K562 (cell line): Measurements from ENCODE around the gene ARHGEF17. TPM values are rescaled to one million over a fixed set of nuclear protein-coding genes. Genes with fewer than 3 reads are reported as not detected.

Experiments used
- ARID3B ChIP-seq: fragments of 250-450 bp; sonication (Bioruptor Pico); IDR thresholded peaks from 2 replicates; pipeline ENCODE4 v1.4.0; 2020; ENCODE audit warnings: borderline replicate concordance
- BACH1 ChIP-seq: fragments of 200-800 bp; sonication (Bioruptor generic); IDR thresholded peaks from 2 replicates; pipeline ENCODE4 v1.6.1; 2016; ENCODE audit warnings: missing genetic modification characterization, missing compliant biosample characterization
- BHLHE40 ChIP-seq: IDR thresholded peaks from 2 replicates; pipeline ENCODE4 v1.6.1; 2011; ENCODE audit warnings: low read length, improper control_type of control experiment
- CEBPB ChIP-seq: fragments of 450-650 bp; IDR thresholded peaks from 2 replicates; pipeline ENCODE4 v1.6.1; 2016; ENCODE audit warnings: missing genetic modification characterization, missing compliant biosample characterization
- CREM ChIP-seq: IDR thresholded peaks from 2 replicates; pipeline ENCODE4 v1.6.1; 2014; ENCODE audit warnings: antibody characterized with exemption, low read depth
- GABPB2 ChIP-seq: fragments of 250-450 bp; sonication (Bioruptor Pico); conservative IDR thresholded peaks from 2 replicates; pipeline ENCODE4 v1.5.1; 2021; ENCODE audit warnings: mild to moderate bottlenecking
- GATAD2A ChIP-seq: fragments of 450-650 bp; IDR thresholded peaks from 2 replicates; pipeline ENCODE4 v1.6.1; 2017
- HMG20A ChIP-seq: fragments of 450-650 bp; formaldehyde crosslinking; conservative IDR thresholded peaks from 2 replicates; pipeline ENCODE4 v1.4.0; 2020; ENCODE audit warnings: mild to moderate bottlenecking, mixed read lengths
- HSF4 ChIP-seq: fragments of 250-450 bp; sonication (Bioruptor Pico); IDR thresholded peaks from 2 replicates; pipeline ENCODE4 v2.1.2; 2022; ENCODE audit warnings: mild to moderate bottlenecking, moderate library complexity, borderline replicate concordance
- L3MBTL2 ChIP-seq: fragments of 450-650 bp; IDR thresholded peaks from 2 replicates; pipeline ENCODE4 v1.6.1; 2016; ENCODE audit warnings: mild to moderate bottlenecking, moderate library complexity
- NEUROD1 ChIP-seq: fragments of 150-350 bp; IDR thresholded peaks from 2 replicates; pipeline ENCODE4 v1.6.1; 2014; ENCODE audit warnings: borderline replicate concordance, low read length, low read depth; ENCODE audit not compliant: partially characterized antibody
- NR1H2 ChIP-seq: sonication (generic); formaldehyde crosslinking; IDR thresholded peaks from 2 replicates; pipeline ENCODE4 v1.4.0; 2020; ENCODE audit warnings: mild to moderate bottlenecking, missing genetic modification reagents
- NR2C2 ChIP-seq, 2 experiments: fragments of 200-800 bp in 1 of 2; sonication (Bioruptor generic) in 1 of 2; sonication (generic) in 1 of 2; formaldehyde crosslinking in 1 of 2; IDR thresholded peaks; 2 replicates each; pipeline versions ENCODE4 v1.6.1 to v1.8.0; 2016 to 2022; ENCODE audit warnings: mild to moderate bottlenecking in 1 of 2, missing compliant biosample characterization in 1 of 2, missing genetic modification characterization in 1 of 2, missing genetic modification reagents in 1 of 2
- TFAM ChIP-seq: fragments of 250-450 bp; sonication (Bioruptor Pico); conservative IDR thresholded peaks from 2 replicates; pipeline ENCODE4 v1.5.0; 2021; ENCODE audit warnings: mild to moderate bottlenecking, moderate library complexity
- TRIM24 ChIP-seq, 2 experiments: fragments of 450-650 bp; IDR thresholded peaks; 2 replicates each; pipeline ENCODE4 v1.6.1; 2016
- ZC3H11A ChIP-seq: IDR thresholded peaks from 2 replicates; pipeline ENCODE4 v1.6.1; 2012; ENCODE audit warnings: low read depth, low read length, improper control_type of control experiment
- ZNF76 ChIP-seq: fragments of 250-450 bp; sonication (Bioruptor Pico); IDR thresholded peaks from 2 replicates; pipeline ENCODE4 v1.4.0; 2020; ENCODE audit warnings: mild to moderate bottlenecking, moderate library complexity, borderline replicate concordance
- polyA plus RNA-seq, 8 experiments: library from polyadenylated mRNA; depleted of rRNA in 4 of 8; stranded (reverse) in 5 of 8; unstranded in 3 of 8; fragments of >200 nt; fragmentation: Nextera tagmentation in 2 of 8; fragmentation: Illumina TruSeq in 1 of 8; extraction: Ambion mirVana in 2 of 8; extraction: Trizol in 1 of 8; gene quantifications; 2 replicates each; pipeline versions ENCODE4 v1.2.1 to v1.2.3, GENCODE V29; 2011 to 2014; ENCODE audit warnings: inconsistent platforms in 1 of 8, missing spikeins in 1 of 8
- total RNA-seq, 7 experiments: library from RNA; depleted of rRNA in 6 of 7; stranded (reverse); fragments of >200 nt in 6 of 7; fragmentation: Illumina TruSeq in 2 of 7; extraction: Trizol in 2 of 7; gene quantifications; 2 replicates each; pipeline versions ENCODE4 v1.2.1 to v1.2.3, GENCODE V29; 2011 to 2021; ENCODE audit warnings: low replicate concordance in 1 of 7
- TF ChIP-seq, protein P1 (sequence below): fragments of 250-450 bp; sonication (Bioruptor Pico); IDR thresholded peaks from 2 replicates; pipeline ENCODE4 v1.4.0; 2020
- TF ChIP-seq, protein P2 (sequence below): fragments of 450-650 bp; IDR thresholded peaks from 2 replicates; pipeline ENCODE4 v1.6.1; 2017; ENCODE audit warnings: antibody characterized with exemption

The ARHGEF17 gene
- total and polyA plus RNA-seq, 9 of the 15 experiments (the other 6 are each of a cell fraction or from before 2014, with no cell fraction given): 0.04 to 0.68 (median 0.10) TPM; not detected in 2

- TF ChIP-seq, protein P1, sequence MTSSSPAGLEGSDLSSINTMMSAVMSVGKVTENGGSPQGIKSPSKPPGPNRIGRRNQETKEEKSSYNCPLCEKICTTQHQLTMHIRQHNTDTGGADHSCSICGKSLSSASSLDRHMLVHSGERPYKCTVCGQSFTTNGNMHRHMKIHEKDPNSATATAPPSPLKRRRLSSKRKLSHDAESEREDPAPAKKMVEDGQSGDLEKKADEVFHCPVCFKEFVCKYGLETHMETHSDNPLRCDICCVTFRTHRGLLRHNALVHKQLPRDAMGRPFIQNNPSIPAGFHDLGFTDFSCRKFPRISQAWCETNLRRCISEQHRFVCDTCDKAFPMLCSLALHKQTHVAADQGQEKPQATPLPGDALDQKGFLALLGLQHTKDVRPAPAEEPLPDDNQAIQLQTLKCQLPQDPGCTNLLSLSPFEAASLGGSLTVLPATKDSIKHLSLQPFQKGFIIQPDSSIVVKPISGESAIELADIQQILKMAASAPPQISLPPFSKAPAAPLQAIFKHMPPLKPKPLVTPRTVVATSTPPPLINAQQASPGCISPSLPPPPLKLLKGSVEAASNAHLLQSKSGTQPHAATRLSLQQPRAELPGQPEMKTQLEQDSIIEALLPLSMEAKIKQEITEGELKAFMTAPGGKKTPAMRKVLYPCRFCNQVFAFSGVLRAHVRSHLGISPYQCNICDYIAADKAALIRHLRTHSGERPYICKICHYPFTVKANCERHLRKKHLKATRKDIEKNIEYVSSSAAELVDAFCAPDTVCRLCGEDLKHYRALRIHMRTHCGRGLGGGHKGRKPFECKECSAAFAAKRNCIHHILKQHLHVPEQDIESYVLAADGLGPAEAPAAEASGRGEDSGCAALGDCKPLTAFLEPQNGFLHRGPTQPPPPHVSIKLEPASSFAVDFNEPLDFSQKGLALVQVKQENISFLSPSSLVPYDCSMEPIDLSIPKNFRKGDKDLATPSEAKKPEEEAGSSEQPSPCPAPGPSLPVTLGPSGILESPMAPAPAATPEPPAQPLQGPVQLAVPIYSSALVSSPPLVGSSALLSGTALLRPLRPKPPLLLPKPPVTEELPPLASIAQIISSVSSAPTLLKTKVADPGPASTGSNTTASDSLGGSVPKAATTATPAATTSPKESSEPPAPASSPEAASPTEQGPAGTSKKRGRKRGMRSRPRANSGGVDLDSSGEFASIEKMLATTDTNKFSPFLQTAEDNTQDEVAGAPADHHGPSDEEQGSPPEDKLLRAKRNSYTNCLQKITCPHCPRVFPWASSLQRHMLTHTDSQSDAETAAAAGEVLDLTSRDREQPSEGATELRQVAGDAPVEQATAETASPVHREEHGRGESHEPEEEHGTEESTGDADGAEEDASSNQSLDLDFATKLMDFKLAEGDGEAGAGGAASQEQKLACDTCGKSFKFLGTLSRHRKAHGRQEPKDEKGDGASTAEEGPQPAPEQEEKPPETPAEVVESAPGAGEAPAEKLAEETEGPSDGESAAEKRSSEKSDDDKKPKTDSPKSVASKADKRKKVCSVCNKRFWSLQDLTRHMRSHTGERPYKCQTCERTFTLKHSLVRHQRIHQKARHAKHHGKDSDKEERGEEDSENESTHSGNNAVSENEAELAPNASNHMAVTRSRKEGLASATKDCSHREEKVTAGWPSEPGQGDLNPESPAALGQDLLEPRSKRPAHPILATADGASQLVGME: no peak
- TF ChIP-seq NR1H2: no peak
- no peak for TF ChIP-seq CEBPB
- no peak for TF ChIP-seq HSF4
- no peak for TF ChIP-seq ARID3B (CRISPR knock-in tag)
- TF ChIP-seq, protein P2, sequence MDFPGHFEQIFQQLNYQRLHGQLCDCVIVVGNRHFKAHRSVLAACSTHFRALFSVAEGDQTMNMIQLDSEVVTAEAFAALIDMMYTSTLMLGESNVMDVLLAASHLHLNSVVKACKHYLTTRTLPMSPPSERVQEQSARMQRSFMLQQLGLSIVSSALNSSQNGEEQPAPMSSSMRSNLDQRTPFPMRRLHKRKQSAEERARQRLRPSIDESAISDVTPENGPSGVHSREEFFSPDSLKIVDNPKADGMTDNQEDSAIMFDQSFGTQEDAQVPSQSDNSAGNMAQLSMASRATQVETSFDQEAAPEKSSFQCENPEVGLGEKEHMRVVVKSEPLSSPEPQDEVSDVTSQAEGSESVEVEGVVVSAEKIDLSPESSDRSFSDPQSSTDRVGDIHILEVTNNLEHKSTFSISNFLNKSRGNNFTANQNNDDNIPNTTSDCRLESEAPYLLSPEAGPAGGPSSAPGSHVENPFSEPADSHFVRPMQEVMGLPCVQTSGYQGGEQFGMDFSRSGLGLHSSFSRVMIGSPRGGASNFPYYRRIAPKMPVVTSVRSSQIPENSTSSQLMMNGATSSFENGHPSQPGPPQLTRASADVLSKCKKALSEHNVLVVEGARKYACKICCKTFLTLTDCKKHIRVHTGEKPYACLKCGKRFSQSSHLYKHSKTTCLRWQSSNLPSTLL: no peak
- TF ChIP-seq HMG20A (CRISPR knock-in tag): no peak
- no peak for TF ChIP-seq L3MBTL2
- TF ChIP-seq GATAD2A: peak; percentile 80; the same call in 1 of the 2 replicates
- no peak for TF ChIP-seq BACH1 (tag)
- peak; percentile 56 for TF ChIP-seq BHLHE40
- no peak for TF ChIP-seq NEUROD1
- no peak for TF ChIP-seq ZC3H11A
- peak; percentile 47 to 68; a peak in 3 of 4 replicates for TF ChIP-seq TRIM24 (IDR thresholded peaks at IDR 0.05)
- no peak for TF ChIP-seq GABPB2 (CRISPR knock-in tag)
- peak; percentile 86 for TF ChIP-seq CREM
- TF ChIP-seq TFAM (CRISPR knock-in tag): no peak
- TF ChIP-seq NR2C2 (CRISPR knock-in tag; IDR thresholded peaks at IDR 0.05): peak; percentile 80; the same call in 1 of the 2 replicates
- TF ChIP-seq NR2C2 (tag; IDR thresholded peaks at IDR 0.05): peak; percentile 90
- no peak for TF ChIP-seq ZNF76 (CRISPR knock-in tag)
These were observed 68.9 kb downstream of the ARHGEF17 start (continued) for GRCh38 chr11:73376803-73377629.
